GM15510 (cell line): ENCODE measurements around the gene FADS3.

ENCODE experiments used
- POLR2A ChIP-seq: IDR thresholded peaks from 3 replicates; pipeline ENCODE4 v1.6.1; 2011; ENCODE audit warnings: borderline replicate concordance; ENCODE audit not compliant: insufficient read length; ENCODE audit errors: extremely low read depth

FADS3 gene

GRCh38 chr11:61882879-61883278 is 8.5 kb downstream of the FADS3 start:
- no peak for TF ChIP-seq POLR2A

GRCh38 chr11:61881397-61881796 is 9.9 kb downstream of the FADS3 start:
- TF ChIP-seq POLR2A: no peak

DNA sequence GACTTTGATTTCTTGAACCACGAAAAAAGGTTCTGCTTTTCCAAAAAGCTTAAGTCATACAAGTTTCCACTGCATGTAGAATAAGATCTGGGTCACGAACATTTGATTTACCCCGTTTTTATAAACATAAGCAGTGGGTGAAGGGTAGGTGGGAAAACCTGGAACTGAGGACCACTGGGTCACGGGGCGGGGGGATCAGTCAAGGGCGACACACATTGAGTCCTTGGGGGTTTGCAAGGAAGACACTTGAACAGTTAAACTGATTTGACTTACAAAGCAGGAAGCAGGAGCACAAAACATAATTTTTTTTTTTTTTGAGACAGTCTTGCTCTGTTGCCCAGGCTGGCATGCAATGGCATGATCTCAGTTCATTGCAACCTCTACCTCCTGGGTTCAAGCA is 10.9 kb downstream of the FADS3 start:
- no peak for TF ChIP-seq POLR2A

GRCh38 chr11:61880031-61880430 is 11.3 kb downstream of the FADS3 start:
- no peak for TF ChIP-seq POLR2A

DNA sequence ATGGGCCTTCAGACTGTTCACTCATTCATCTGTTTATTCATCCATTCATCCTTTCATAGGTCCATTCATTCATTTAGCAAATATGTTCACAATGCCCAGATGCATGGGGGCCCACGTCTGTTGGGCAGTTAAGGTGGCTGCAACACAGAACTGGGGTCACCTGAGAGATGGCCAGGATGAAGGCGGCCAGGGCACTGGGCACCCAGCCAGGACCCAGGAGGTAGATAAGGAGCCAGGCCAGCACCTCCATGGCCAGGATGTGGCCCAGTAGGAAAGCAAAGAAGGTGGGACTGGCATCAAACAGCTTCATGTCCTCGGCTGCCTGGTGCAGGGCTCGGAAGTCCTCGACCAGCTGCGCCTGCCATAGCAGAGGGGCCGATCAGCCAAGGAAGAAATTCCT is 12.2 kb downstream of the FADS3 start:
- no peak for TF ChIP-seq POLR2A

DNA sequence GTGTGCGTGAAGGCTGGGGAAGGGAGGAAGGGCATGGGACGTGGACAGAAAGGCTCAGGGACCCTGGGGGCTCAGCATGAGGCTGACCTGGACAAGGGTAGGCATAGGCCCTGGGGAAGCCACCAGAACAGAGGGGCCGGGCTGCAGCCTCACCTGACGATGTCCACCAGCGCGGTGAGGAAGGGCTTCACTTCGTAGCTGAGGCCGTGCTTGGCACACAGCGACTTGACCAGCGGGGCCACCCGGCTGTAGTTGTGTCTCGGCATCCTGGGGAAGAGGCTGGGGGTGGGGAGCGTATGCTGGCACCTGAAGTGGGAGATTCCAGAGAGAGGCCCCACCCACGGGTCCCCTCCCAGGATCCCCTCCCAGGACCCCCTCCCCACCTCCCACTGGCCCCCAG is 15.6 kb downstream of the FADS3 start:
- TF ChIP-seq POLR2A: no peak

DNA sequence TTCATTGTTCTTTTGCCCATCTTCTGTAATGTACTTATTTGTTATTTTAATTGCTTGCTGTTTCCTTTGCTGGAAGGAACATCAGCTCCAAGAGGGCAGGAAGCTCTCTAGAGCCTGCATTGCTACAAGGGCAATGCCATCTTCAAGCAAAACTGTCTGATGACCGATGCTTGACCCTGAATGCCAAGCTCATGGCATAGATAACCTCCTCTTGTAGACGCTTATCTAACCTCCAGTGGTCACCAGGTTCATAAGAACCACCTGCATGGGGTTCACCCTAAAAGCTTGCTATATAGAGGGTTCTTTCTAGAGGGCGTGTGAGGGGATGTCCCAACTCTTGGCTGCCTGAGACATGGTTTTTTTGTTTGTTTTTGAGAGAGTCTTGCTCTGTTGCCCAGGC is 16.5 kb downstream of the FADS3 start:
- no peak for TF ChIP-seq POLR2A

DNA sequence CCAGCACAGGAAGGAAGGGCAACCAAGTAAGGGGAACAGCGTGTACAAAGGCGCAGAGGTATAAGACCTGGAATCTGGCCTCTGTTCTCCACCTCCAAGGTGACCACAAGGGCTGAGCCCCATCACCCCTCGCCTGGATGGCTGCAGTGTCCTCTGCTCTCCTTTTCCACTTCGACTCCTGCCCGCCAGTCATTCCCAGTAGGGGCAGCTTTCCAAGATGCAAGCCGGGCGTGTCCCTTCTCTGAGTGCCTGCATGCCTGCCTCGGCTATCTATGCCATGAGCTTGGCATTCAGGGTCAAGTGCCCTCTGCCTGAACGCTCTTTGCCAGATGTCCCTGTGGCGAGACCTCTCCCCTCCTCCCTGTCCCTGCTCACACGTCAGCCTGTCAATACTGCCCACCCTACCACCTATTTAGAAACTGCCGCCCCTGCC is 17.0 kb downstream of the FADS3 start:
- TF ChIP-seq POLR2A: no peak

- no peak for TF ChIP-seq POLR2A
Measured at GRCh38 chr11:61873588-61874376, 17.6 kb downstream of the FADS3 start.

DNA sequence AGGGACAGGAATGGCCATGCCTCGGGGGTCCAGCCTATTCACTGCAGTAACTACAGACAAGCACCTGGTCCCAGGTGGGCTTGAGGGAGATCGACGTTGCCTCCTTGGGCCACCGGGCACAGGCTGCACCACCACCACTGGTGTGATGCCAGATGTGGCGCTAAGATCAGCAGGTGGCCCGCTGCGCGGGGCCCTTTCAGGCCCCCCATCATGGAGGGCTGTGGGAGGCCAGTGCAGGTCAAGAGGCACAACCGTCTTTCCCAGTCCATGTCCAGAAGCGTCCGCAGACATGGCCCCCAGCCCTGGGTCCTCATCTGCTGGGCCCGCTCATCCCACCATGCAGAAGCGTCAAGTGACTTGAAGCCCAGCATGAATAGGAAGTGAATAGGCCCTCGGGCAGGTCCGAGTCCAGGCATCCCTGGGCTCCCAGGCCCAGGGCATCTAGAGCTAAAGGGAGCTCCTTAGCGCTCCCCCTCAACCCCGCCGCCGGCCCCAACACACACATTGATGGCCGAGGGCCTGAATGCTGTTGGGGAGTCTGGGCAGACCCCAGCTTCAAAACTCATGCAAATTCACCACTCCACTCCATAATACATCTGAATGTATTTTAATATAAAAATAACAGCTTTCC is 18.3 kb downstream of the FADS3 start:
- TF ChIP-seq POLR2A: no peak

- no peak for TF ChIP-seq POLR2A
Measured at GRCh38 chr11:61871158-61871597, 20.2 kb downstream of the FADS3 start.

DNA sequence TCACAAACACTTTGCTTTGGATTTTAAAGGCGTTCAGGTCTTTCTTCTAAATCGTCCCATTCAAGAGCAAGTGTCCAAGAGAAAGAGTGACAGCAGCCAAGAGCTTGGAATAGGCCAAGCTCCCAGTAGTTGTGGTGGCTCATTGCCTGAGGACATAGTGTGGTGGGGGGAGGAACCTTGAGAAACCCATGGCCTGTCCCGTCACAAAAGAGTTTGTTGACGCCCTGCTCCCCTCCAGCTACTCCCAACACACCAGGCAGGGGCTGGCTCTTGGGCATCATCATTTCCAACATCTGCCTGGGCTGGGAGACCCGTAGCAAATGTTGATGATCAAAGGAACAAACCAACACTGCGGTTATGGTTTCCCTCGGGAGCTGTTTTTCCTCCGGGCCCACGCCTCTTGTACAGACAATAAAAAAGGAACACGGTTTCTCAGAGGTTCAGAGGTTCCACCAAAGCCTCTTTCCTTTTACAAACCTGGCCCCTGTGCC is 20.8 kb downstream of the FADS3 start:
- TF ChIP-seq POLR2A: no peak

DNA sequence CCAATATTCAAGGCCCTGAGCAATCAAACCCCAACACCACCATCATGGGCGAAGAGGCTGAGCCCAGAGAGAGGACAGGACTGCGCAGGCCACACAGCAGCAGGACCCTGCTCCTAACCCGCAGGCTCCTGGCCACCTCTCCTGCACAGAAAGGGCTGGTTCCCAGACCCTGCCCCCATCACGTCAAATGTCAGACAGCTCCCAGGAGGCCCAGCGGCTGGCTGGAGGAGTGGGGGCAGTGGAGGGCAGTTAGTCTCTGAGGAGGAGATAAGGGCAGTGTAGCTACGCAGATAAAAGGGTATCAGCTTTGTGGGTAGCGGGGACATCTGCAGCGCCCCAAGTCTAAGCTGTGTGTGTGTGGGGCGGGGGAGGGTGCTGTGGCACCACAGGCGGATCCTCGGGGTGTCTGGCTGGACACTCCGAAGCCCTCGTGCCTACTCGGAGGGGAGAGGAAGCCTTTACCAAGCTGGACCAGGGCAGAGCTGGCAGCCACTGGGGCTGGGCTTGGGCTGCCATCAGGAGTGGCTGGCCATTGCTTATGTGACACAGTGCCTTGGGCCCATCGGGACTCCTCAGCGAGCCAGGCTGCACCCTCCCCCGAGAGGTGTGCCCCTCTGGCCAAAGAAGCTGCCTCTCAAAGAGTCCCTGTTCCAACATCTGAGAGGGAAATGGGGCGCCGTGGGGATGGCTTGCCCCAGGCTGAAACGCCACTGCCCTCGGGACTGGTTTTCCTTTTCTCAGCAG is 21.5 kb downstream of the FADS3 start:
- no peak for TF ChIP-seq POLR2A

DNA sequence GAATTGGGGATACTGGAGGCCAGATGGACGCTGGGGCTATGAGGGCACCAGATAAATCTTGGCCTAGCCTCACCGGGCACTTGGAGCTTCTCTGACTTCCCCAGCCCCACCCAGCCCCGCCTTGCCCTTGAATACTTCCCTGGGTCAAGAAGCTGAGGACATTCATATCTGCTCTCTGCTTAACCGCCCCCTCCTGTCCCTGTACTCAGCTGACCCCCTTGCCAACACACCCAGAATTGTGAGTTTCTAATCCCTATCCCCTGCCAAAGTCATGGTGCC is 22.0 kb downstream of the FADS3 start:
- no peak for TF ChIP-seq POLR2A
